ENCODE data around the gene SEPTIN1. TPM values are rescaled to one million over a fixed set of nuclear protein-coding genes. Genes with fewer than 3 reads are reported as not detected.

The SEPTIN1 gene
- total and polyA plus RNA-seq, 2 of the 13 experiments (the other 11 are each of a cell fraction or from before 2014, with no cell fraction given) = 0.18 to 0.67 TPM

DNA sequence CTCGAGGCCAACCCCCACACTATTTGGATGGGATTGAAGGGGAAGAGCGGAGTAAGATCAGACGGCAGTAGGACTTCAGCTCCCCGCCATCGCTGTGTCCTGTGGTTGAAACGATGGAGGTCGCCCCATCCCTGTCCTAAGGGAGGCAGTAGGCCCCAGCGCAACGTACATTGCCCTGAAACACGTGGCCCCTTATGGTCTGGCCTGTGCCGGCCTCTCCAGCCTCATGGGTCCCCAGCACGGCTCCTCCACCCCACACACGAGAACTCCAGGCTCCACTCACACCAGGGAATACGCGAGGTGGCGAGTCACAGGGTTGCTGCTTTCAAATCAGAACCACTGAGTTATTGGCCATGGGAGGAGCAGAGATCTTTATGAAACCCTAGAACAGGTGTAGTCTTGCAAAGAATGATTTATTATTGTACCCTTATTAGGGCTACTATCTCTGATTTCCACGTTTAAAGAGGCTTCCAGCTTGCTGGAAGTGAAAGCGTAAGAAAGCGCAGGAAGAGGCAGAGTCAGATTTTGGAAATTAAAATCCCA lies 48.1 kb upstream of the SEPTIN1 start (continued):
- TF ChIP-seq ZNF235 (CRISPR knock-in tag; IDR thresholded peaks at IDR 0.05; ENCODE audit: borderline replicate concordance) (no peak), KDM6A (CRISPR knock-in tag; IDR thresholded peaks at IDR 0.05; ENCODE audit: low read depth) (no peak), ZNF678 (CRISPR knock-in tag; IDR thresholded peaks at IDR 0.05) (no peak), SYNCRIP (IDR thresholded peaks at IDR 0.05; ENCODE audit: insufficient read depth, low read depth, low read length) (no peak), THYN1 (CRISPR knock-in tag; IDR thresholded peaks at IDR 0.05; ENCODE audit: borderline replicate concordance, low read depth) (no peak), ZNF138 (CRISPR knock-in tag; IDR thresholded peaks at IDR 0.05; ENCODE audit: low read depth) (0 out of 2 replicates have a peak, but pooled peaks have one; percentile 62), STAG1 (CRISPR knock-in tag; IDR thresholded peaks at IDR 0.05) (peak; percentile 73)
- TF ChIP-seq, protein P1, sequence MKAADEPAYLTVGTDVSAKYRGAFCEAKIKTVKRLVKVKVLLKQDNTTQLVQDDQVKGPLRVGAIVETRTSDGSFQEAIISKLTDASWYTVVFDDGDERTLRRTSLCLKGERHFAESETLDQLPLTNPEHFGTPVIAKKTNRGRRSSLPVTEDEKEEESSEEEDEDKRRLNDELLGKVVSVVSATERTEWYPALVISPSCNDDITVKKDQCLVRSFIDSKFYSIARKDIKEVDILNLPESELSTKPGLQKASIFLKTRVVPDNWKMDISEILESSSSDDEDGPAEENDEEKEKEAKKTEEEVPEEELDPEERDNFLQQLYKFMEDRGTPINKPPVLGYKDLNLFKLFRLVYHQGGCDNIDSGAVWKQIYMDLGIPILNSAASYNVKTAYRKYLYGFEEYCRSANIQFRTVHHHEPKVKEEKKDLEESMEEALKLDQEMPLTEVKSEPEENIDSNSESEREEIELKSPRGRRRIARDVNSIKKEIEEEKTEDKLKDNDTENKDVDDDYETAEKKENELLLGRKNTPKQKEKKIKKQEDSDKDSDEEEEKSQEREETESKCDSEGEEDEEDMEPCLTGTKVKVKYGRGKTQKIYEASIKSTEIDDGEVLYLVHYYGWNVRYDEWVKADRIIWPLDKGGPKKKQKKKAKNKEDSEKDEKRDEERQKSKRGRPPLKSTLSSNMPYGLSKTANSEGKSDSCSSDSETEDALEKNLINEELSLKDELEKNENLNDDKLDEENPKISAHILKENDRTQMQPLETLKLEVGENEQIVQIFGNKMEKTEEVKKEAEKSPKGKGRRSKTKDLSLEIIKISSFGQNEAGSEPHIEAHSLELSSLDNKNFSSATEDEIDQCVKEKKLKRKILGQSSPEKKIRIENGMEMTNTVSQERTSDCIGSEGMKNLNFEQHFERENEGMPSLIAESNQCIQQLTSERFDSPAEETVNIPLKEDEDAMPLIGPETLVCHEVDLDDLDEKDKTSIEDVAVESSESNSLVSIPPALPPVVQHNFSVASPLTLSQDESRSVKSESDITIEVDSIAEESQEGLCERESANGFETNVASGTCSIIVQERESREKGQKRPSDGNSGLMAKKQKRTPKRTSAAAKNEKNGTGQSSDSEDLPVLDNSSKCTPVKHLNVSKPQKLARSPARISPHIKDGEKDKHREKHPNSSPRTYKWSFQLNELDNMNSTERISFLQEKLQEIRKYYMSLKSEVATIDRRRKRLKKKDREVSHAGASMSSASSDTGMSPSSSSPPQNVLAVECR (CRISPR knock-in tag; IDR thresholded peaks at IDR 0.05; ENCODE audit: borderline replicate concordance) = peak; percentile 4; the same call in 1 of the 2 replicates
- TF ChIP-seq, protein P2, sequence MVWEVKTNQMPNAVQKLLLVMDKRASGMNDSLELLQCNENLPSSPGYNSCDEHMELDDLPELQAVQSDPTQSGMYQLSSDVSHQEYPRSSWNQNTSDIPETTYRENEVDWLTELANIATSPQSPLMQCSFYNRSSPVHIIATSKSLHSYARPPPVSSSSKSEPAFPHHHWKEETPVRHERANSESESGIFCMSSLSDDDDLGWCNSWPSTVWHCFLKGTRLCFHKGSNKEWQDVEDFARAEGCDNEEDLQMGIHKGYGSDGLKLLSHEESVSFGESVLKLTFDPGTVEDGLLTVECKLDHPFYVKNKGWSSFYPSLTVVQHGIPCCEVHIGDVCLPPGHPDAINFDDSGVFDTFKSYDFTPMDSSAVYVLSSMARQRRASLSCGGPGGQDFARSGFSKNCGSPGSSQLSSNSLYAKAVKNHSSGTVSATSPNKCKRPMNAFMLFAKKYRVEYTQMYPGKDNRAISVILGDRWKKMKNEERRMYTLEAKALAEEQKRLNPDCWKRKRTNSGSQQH (CRISPR knock-in tag; IDR thresholded peaks at IDR 0.05; ENCODE audit: low read depth) = 0 out of 2 replicates have a peak, but pooled peaks have one; percentile 32
- TF ChIP-seq, protein P3, sequence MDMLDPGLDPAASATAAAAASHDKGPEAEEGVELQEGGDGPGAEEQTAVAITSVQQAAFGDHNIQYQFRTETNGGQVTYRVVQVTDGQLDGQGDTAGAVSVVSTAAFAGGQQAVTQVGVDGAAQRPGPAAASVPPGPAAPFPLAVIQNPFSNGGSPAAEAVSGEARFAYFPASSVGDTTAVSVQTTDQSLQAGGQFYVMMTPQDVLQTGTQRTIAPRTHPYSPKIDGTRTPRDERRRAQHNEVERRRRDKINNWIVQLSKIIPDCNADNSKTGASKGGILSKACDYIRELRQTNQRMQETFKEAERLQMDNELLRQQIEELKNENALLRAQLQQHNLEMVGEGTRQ (IDR thresholded peaks at IDR 0.05; ENCODE audit: low read depth, low read length) = no peak
- TF ChIP-seq, protein P3 (CRISPR knock-in tag; IDR thresholded peaks at IDR 0.05; ENCODE audit: borderline replicate concordance) = peak; percentile 68
- TF ChIP-seq, protein P4, sequence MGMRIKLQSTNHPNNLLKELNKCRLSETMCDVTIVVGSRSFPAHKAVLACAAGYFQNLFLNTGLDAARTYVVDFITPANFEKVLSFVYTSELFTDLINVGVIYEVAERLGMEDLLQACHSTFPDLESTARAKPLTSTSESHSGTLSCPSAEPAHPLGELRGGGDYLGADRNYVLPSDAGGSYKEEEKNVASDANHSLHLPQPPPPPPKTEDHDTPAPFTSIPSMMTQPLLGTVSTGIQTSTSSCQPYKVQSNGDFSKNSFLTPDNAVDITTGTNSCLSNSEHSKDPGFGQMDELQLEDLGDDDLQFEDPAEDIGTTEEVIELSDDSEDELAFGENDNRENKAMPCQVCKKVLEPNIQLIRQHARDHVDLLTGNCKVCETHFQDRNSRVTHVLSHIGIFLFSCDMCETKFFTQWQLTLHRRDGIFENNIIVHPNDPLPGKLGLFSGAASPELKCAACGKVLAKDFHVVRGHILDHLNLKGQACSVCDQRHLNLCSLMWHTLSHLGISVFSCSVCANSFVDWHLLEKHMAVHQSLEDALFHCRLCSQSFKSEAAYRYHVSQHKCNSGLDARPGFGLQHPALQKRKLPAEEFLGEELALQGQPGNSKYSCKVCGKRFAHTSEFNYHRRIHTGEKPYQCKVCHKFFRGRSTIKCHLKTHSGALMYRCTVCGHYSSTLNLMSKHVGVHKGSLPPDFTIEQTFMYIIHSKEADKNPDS (CRISPR knock-in tag; IDR thresholded peaks at IDR 0.05) = 0 out of 2 replicates have a peak, but pooled peaks have one; percentile 20
- TF ChIP-seq, protein P5, sequence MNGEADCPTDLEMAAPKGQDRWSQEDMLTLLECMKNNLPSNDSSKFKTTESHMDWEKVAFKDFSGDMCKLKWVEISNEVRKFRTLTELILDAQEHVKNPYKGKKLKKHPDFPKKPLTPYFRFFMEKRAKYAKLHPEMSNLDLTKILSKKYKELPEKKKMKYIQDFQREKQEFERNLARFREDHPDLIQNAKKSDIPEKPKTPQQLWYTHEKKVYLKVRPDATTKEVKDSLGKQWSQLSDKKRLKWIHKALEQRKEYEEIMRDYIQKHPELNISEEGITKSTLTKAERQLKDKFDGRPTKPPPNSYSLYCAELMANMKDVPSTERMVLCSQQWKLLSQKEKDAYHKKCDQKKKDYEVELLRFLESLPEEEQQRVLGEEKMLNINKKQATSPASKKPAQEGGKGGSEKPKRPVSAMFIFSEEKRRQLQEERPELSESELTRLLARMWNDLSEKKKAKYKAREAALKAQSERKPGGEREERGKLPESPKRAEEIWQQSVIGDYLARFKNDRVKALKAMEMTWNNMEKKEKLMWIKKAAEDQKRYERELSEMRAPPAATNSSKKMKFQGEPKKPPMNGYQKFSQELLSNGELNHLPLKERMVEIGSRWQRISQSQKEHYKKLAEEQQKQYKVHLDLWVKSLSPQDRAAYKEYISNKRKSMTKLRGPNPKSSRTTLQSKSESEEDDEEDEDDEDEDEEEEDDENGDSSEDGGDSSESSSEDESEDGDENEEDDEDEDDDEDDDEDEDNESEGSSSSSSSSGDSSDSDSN (CRISPR knock-in tag; IDR thresholded peaks at IDR 0.05) = peak; percentile 56
